DMS53 (cell line): ENCODE data around the gene FGFBP1.
A peak's percentile ranks its signal among the peaks of the same experiment; 100 is the strongest.

Source experiments
- DNase-seq: peaks from one replicate; lab custom pipeline; 2025; lab: John Stamatoyannopoulos, UW

FGFBP1 gene

GRCh38 chr4:15938640-15939039 lies at the start of gene FGFBP1:
Gene FGFBP1, minus strand, starts transcription at chr4:15938740. Its CDS starts 2,108 bp downstream, at chr4:15936632.
- DNase-seq, result no peak

GRCh38 chr4:15988222-15988621 lies 49.7 kb upstream of the FGFBP1 start:
- no peak for DNase-seq

GRCh38 chr4:15986907-15987306 lies 48.4 kb upstream of the FGFBP1 start:
- no peak for DNase-seq

GRCh38 chr4:15983610-15984009 lies 45.1 kb upstream of the FGFBP1 start:
- DNase-seq, result no peak

- DNase-seq, result no peak
These were observed 44.4 kb upstream of the FGFBP1 start for GRCh38 chr4:15982842-15983524.

GRCh38 chr4:15976456-15977447 lies 38.2 kb upstream of the FGFBP1 start:
- DNase-seq, result peak; percentile 32

GRCh38 chr4:15971068-15971801 lies 32.7 kb upstream of the FGFBP1 start:
- DNase-seq, result peak; percentile 19

- DNase-seq, result no peak
These were observed 30.2 kb upstream of the FGFBP1 start for GRCh38 chr4:15968551-15969300.

GRCh38 chr4:15965325-15965724 lies 26.8 kb upstream of the FGFBP1 start:
- peak; percentile 62 for DNase-seq

GRCh38 chr4:15964159-15964558 lies 25.6 kb upstream of the FGFBP1 start:
- peak; percentile 55 for DNase-seq

GRCh38 chr4:15963576-15963975 lies 25.0 kb upstream of the FGFBP1 start:
- peak; percentile 30 for DNase-seq

GRCh38 chr4:15963001-15963451 lies 24.5 kb upstream of the FGFBP1 start, which contains the start of gene FGFBP2:
Gene FGFBP2, minus strand, starts transcription at chr4:15963175. Its CDS starts 46 bp downstream, at chr4:15963129.
- DNase-seq, result peak; percentile 76

- DNase-seq, result no peak
These were observed 23.4 kb upstream of the FGFBP1 start for GRCh38 chr4:15961781-15962510.

- no peak for DNase-seq
These were observed 20.0 kb upstream of the FGFBP1 start for GRCh38 chr4:15958562-15958961.

- DNase-seq, result peak; percentile 96
These were observed 17.8 kb upstream of the FGFBP1 start for GRCh38 chr4:15956179-15956850.

GRCh38 chr4:15955670-15956069 lies 17.1 kb upstream of the FGFBP1 start:
- peak; percentile 42 for DNase-seq

GRCh38 chr4:15953625-15954024 lies 15.1 kb upstream of the FGFBP1 start:
- no peak for DNase-seq

- no peak for DNase-seq
These were observed 13.2 kb upstream of the FGFBP1 start for GRCh38 chr4:15951781-15952180.

- DNase-seq, result no peak
These were observed 10.3 kb upstream of the FGFBP1 start for GRCh38 chr4:15948826-15949225.

- DNase-seq, result no peak
These were observed 9.1 kb upstream of the FGFBP1 start for GRCh38 chr4:15947684-15948083.
